Osteocyte (in vitro differentiated cells): ENCODE measurements around the gene EXOC6. TPM values are rescaled to one million over a fixed set of nuclear protein-coding genes. Genes with fewer than 3 reads are reported as not detected.

Experiments used
- DNase-seq: peaks from one replicate; pipeline ENCODE4 v3.0.0; 2021; ENCODE audit warnings: mixed read lengths; ENCODE audit not compliant: unreplicated experiment; ENCODE audit errors: extremely low spot score
- H3K27ac Mint-ChIP-seq: one replicate; pipeline ENCODE4 v1.8.0; 2021; ENCODE audit warnings: mild to moderate bottlenecking, mixed read lengths; ENCODE audit not compliant: unreplicated experiment
- H3K27me3 Mint-ChIP-seq: one replicate; pipeline ENCODE4 v1.8.0; 2021; ENCODE audit warnings: mixed read lengths; ENCODE audit not compliant: unreplicated experiment
- H3K36me3 Mint-ChIP-seq: one replicate; pipeline ENCODE4 v1.8.0; 2021; ENCODE audit warnings: mixed read lengths; ENCODE audit not compliant: unreplicated experiment
- H3K4me1 Mint-ChIP-seq: one replicate; pipeline ENCODE4 v1.8.0; 2021; ENCODE audit warnings: mixed read lengths; ENCODE audit not compliant: unreplicated experiment
- H3K4me3 Mint-ChIP-seq: one replicate; pipeline ENCODE4 v1.8.0; 2021; ENCODE audit warnings: mild to moderate bottlenecking, moderate library complexity, mixed read lengths; ENCODE audit not compliant: unreplicated experiment
- H3K9me3 Mint-ChIP-seq: one replicate; pipeline ENCODE4 v1.8.0; 2021; ENCODE audit warnings: mixed read lengths; ENCODE audit not compliant: unreplicated experiment
- CTCF ChIP-seq: fragments of 200-600 bp; sonication (generic); IDR thresholded peaks from 2 replicates; pipeline ENCODE4 v1.5.0; 2021; ENCODE audit warnings: antibody characterized with exemption, mild to moderate bottlenecking, moderate library complexity
- total RNA-seq: library from RNA; stranded (reverse); gene quantifications from 2 replicates; pipeline ENCODE4 v1.2.1, GENCODE V29; 2021

The EXOC6 gene
- total RNA-seq, 1 donor from 2014 or later = 8.5 TPM

DNA sequence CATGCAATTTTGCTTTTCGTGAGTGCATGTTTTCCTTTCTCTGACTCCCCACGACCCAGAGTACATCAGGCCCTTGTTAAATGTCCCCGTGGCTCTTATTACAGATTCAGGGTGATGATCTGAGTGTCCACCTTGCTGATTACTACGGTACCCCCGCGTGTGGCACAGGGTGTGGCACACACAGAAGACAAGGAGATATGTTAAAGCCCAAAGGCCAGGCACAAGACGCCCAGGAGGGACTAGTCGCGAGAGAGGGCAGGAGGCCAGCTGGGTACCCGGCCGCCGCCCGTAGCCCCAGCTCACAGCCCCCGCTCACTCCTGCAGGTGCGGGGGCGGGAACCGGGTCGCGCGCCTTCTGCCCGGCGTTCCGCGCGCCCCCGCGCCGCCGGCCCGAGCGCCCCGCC, 281 bp upstream of the EXOC6 start:
- no peaks in the 10 kb centered on the region for H3K27me3 Mint-ChIP-seq
- H3K27ac Mint-ChIP-seq = no peak overlapping the region
- peak overlapping the region; percentile 84 for H3K4me3 Mint-ChIP-seq
- peaks cover 16% of the 10 kb centered on the region for H3K4me1 Mint-ChIP-seq
- no peaks in the 10 kb centered on the region for H3K9me3 Mint-ChIP-seq
- H3K36me3 Mint-ChIP-seq = peaks cover 2% of the 10 kb centered on the region
- no peak for DNase-seq
- no peak for TF ChIP-seq CTCF

DNA sequence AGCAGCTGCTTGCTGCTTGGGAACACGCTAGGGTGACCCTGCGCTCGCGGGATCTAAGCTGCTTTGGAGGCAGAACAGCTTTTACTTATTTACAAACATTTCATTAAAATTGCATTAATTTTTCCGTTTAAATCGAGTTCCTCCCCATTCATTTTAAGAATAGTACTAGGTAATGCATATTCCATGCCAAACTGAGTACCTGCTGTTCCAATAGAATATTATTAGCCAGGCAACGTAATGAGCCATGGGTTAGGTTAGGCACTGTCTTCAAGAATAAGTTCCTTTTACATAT, 860 bp downstream of the EXOC6 start:
- Mint-ChIP-seq H3K9me3 (no peaks in the 10 kb centered on the region), H3K27me3 (no peaks in the 10 kb centered on the region), H3K4me3 (peak overlapping the region; percentile 74), H3K4me1 (peaks cover 14% of the 10 kb centered on the region), H3K27ac (peak overlapping the region; percentile 27), H3K36me3 (peaks cover 4% of the 10 kb centered on the region)
- no peak for DNase-seq
- no peak for TF ChIP-seq CTCF

DNA sequence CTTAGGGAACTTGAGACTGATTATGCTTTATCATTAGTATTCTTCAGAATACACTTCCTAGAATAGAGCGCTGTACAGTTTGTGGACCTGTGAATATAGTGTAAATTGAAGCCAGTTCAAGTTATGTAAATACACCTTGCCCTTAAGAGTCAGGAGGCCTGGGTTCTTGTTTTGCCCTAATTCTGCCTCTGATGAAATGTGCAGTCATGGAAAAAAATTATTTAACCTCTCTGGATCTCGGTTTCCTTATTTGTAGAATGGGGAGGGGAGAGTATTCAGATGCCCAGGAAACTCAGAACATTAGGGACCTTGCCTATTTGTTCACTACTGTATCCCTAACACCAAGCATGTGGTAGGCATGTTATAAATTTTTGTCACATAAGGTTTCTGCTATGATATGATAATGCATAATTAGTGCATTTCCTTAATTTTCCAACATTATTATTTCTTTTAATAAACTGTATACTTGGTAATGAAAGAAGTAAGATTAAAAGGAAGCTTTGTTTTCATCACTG, 1.3 kb downstream of the EXOC6 start:
- Mint-ChIP-seq H3K27me3 (no peaks in the 10 kb centered on the region), H3K27ac (peak overlapping the region; percentile 50), H3K36me3 (peaks cover 4% of the 10 kb centered on the region), H3K4me1 (peaks cover 14% of the 10 kb centered on the region), H3K9me3 (no peaks in the 10 kb centered on the region), H3K4me3 (peak overlapping the region; percentile 74)
- TF ChIP-seq CTCF = no peak
- DNase-seq = no peak

GRCh38 chr10:92850185-92850584, 1.9 kb downstream of the EXOC6 start:
- no peak for TF ChIP-seq CTCF
- Mint-ChIP-seq H3K4me3 (no peak overlapping the region), H3K27me3 (no peaks in the 10 kb centered on the region), H3K9me3 (no peaks in the 10 kb centered on the region), H3K36me3 (peaks cover 4% of the 10 kb centered on the region), H3K27ac (no peak overlapping the region), H3K4me1 (peaks cover 14% of the 10 kb centered on the region)
- no peak for DNase-seq

GRCh38 chr10:92851003-92851402, 2.7 kb downstream of the EXOC6 start:
- peaks cover under 1% of the 10 kb centered on the region for H3K9me3 Mint-ChIP-seq
- peaks cover 4% of the 10 kb centered on the region for H3K36me3 Mint-ChIP-seq
- H3K27ac Mint-ChIP-seq = no peak overlapping the region

More at GRCh38 chr10:92851003-92851402, 2.7 kb downstream of the EXOC6 start:
- Mint-ChIP-seq H3K4me3 (no peak overlapping the region), H3K4me1 (peaks cover 14% of the 10 kb centered on the region), H3K27me3 (no peaks in the 10 kb centered on the region)
- no peak for TF ChIP-seq CTCF
- DNase-seq = no peak
